ENCODE data around the gene FLYWCH2. TPM values are rescaled to one million over a fixed set of nuclear protein-coding genes. Genes with fewer than 3 reads are reported as not detected.

FLYWCH2 gene
- total and polyA plus RNA-seq, 9 of the 15 experiments (the other 6 are each of a cell fraction or from before 2014, with no cell fraction given): 0.70 to 55.5 (median 7.6) TPM

GRCh38 chr16:2882650-2883457, at the start of gene FLYWCH2 (continued):
- TF ChIP-seq TOE1 (IDR thresholded peaks at IDR 0.05; ENCODE audit: borderline replicate concordance) (no peak), TOE1 (CRISPR knock-in tag; IDR thresholded peaks at IDR 0.05; ENCODE audit: borderline replicate concordance, low read depth) (no peak), ARID2 (IDR thresholded peaks at IDR 0.05) (no peak), AFF4 (CRISPR knock-in tag; IDR thresholded peaks at IDR 0.05) (no peak), ZBTB33 (CRISPR knock-in tag; IDR thresholded peaks at IDR 0.05) (no peak), TSHZ1 (CRISPR knock-in tag; IDR thresholded peaks at IDR 0.05) (no peak), ZNF717 (CRISPR knock-in tag; IDR thresholded peaks at IDR 0.05) (no peak), SAFB2 (IDR thresholded peaks at IDR 0.05; ENCODE audit: borderline replicate concordance, low read depth, low read length, severe bottlenecking) (no peak), YY1 (IDR thresholded peaks at IDR 0.05; ENCODE audit: borderline replicate concordance in 1 of 3, control insufficient read depth in 1 of 3, extremely low read depth in 1 of 3, insufficient read depth in 3 of 3, insufficient read length in 1 of 3, insufficient replicate concordance in 2 of 3, low read depth in 1 of 3, low read length in 2 of 3) (peak in 2 of 3 experiments; percentile 30 to 55), EP400 (IDR thresholded peaks at IDR 0.05) (0 out of 2 replicates have a peak, but pooled peaks have one; percentile 9), KLF6 (CRISPR knock-in tag; IDR thresholded peaks at IDR 0.05; ENCODE audit: borderline replicate concordance) (no peak), POLR2A (conservative IDR thresholded peaks at IDR 0.05) (peak; percentile 84), MYBL2 (IDR thresholded peaks at IDR 0.05; ENCODE audit: low read depth) (no peak), MYBL2 (CRISPR knock-in tag; IDR thresholded peaks at IDR 0.05; ENCODE audit: borderline replicate concordance) (no peak), FOXM1 (IDR thresholded peaks at IDR 0.05; ENCODE audit: low read depth) (no peak), FOXM1 (CRISPR knock-in tag; IDR thresholded peaks at IDR 0.05; ENCODE audit: low read depth) (0 out of 2 replicates have a peak, but pooled peaks have one; percentile 78), FOXA3 (CRISPR knock-in tag; conservative IDR thresholded peaks at IDR 0.05 in 1 of 2, IDR thresholded peaks at IDR 0.05 in 1 of 2) (no peak)
